Measurements from ENCODE around the gene CCDC87. TPM values are rescaled to one million over a fixed set of nuclear protein-coding genes. Genes with fewer than 3 reads are reported as not detected.
"Not testable (repeated sequence)": the region's sequence is repeated elsewhere in the genome, so short reads cannot be mapped to it uniquely, and the experiment has no call there.

CCDC87 gene
- total RNA-seq, 1 donor from 2014 or later = 1.1 TPM

DNA sequence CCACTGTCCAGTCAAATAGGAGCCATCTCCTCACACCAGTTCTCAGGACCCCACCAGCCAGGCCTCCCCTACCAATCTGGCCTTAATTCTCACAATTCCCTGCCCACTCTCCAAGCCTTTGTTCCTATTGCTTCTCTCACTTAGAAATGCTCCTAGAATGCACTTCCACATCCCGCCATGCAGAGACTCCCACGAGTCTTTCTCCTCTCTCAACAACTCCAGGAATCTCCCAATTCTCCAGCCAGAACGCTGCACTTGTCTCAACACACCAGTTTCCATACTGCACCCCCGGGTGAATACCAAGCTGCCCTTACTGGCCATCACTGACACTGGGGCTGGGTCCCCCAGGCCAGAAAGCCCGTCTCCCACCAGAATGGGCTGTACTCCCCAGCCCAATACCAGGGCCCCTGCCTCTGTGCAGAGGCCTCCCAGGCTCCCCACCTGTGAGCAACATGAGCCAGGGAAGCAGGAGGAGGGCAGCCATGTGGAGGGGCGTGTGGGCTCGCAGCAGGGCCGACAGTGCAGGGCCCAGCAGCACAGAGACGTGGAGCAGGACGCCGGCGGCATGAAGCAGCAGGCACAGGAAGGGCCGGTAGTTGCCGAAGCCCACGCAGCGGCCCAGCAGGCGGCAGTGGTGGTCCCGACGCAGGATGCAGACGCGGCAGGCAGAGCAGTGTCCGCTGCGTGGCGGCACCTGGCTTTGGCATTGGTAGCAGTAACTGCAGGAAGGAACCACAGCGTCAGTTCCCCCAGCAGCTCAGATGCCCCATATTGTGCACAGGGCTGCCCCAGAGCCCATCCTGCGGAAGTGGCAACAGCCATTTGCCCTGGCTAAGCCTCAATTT lies 49.4 kb downstream of the CCDC87 start:
- H3K27me3 Mint-ChIP-seq = peaks cover 2% of the 10 kb centered on the region
- no peaks in the 10 kb centered on the region for H3K9me3 Mint-ChIP-seq (ENCODE audit: low read depth)
- H3K4me1 Mint-ChIP-seq (ENCODE audit: low read depth) = peaks cover 12% of the 10 kb centered on the region
- peak; percentile 48 for DNase-seq (ENCODE audit: low spot score, unreplicated experiment)
- H3K27ac Mint-ChIP-seq = no peak overlapping the region
- peaks cover 8% of the 10 kb centered on the region for H3K36me3 Mint-ChIP-seq (ENCODE audit: insufficient read depth)
- TF ChIP-seq CTCF (IDR thresholded peaks at IDR 0.05; ENCODE audit: unreplicated experiment) = peak; percentile 63
- peak overlapping the region; percentile 57 for H3K4me3 Mint-ChIP-seq (ENCODE audit: low read depth)

DNA sequence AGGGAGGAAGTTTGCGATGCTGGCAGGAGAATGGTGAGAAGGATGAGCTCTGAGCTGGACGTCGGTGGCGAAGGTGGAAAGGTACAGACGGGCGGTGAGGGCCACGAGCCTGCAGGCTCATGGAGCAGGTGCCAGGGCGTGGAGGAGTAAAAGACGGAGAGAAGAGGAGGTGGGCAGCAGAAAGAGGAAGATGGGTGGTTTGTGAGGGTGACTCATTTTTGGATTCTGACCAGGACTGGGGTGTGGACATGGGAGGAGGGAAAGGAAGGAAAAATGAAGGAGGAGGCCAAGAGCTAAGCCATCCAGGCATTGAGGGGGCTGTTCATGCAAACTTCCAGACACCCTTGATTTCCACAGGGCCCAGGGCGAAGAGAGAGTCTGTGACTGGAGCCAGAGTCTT lies 50.5 kb downstream of the CCDC87 start:
- TF ChIP-seq CTCF (IDR thresholded peaks at IDR 0.05; ENCODE audit: unreplicated experiment) = no peak
- Mint-ChIP-seq H3K27me3 (no peaks in the 10 kb centered on the region), H3K4me3 (ENCODE audit: low read depth) (no peak overlapping the region), H3K27ac (no peak overlapping the region), H3K4me1 (ENCODE audit: low read depth) (peaks cover 10% of the 10 kb centered on the region), H3K9me3 (ENCODE audit: low read depth) (no peaks in the 10 kb centered on the region), H3K36me3 (ENCODE audit: insufficient read depth) (peaks cover 9% of the 10 kb centered on the region)
- no peak for DNase-seq (ENCODE audit: low spot score, unreplicated experiment)

DNA sequence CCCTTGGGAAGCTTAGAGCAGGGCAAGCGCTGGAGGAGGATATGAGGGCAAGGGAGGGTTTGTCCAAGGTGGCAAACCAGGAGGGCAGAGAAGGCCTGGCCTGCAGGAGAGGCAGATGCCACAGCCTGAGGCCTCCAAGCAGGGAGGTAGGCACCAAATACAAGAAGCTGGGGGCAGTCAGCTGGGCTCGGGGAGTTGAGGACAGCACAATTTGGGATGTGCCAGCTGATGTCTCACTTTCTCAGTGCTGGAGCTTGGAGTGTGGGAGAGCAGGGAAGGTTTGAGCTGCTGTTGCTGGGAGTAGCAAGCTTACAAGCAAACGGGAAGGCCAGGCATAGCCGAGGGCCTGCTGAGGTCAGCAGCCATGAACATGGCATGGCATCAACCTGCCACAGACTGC lies 51.0 kb downstream of the CCDC87 start:
- H3K4me3 Mint-ChIP-seq (ENCODE audit: low read depth) = no peak overlapping the region
- no peak for DNase-seq (ENCODE audit: low spot score, unreplicated experiment)
- no peak overlapping the region for H3K27ac Mint-ChIP-seq
- no peaks in the 10 kb centered on the region for H3K9me3 Mint-ChIP-seq (ENCODE audit: low read depth)
- peaks cover 12% of the 10 kb centered on the region for H3K36me3 Mint-ChIP-seq (ENCODE audit: insufficient read depth)
- H3K4me1 Mint-ChIP-seq (ENCODE audit: low read depth) = peaks cover 9% of the 10 kb centered on the region
- no peak for TF ChIP-seq CTCF (IDR thresholded peaks at IDR 0.05; ENCODE audit: unreplicated experiment)
- H3K27me3 Mint-ChIP-seq = no peaks in the 10 kb centered on the region

- H3K4me3 Mint-ChIP-seq (ENCODE audit: low read depth); H3K27ac Mint-ChIP-seq: not testable (repeated sequence)
Observed at GRCh38 chr11:66540598-66540997, 52.3 kb downstream of the CCDC87 start.

More at GRCh38 chr11:66540598-66540997, 52.3 kb downstream of the CCDC87 start:
- not testable (repeated sequence) for DNase-seq (ENCODE audit: low spot score, unreplicated experiment); H3K9me3 Mint-ChIP-seq (ENCODE audit: low read depth); H3K27me3 Mint-ChIP-seq; H3K4me1 Mint-ChIP-seq (ENCODE audit: low read depth)
- peaks cover 18% of the 10 kb centered on the region for H3K36me3 Mint-ChIP-seq (ENCODE audit: insufficient read depth)

Other genes with a start within 250 kb of the CCDC87 start
- 38.1 and 38.3 TPM in 2 replicates for gene BRMS1, start 248.0 kb downstream of the CCDC87 start, total RNA-seq
- 25.9 and 28.7 TPM in 2 replicates for gene B4GAT1, start 245.4 kb downstream of the CCDC87 start, total RNA-seq
- gene SLC29A2, start 221.3 kb downstream of the CCDC87 start, total RNA-seq = 35.6 and 38.2 TPM in 2 replicates
- not detected in 2 replicates for gene NPAS4, start 172.0 kb downstream of the CCDC87 start, total RNA-seq
- gene MRPL11, start 154.2 kb downstream of the CCDC87 start, total RNA-seq = 54.3 and 59.1 TPM in 2 replicates
- 16.9 and 17.8 TPM in 2 replicates for gene PELI3, start 126.2 kb downstream of the CCDC87 start, total RNA-seq
- 78.7 and 79.7 TPM in 2 replicates for gene DPP3, start 112.6 kb downstream of the CCDC87 start, total RNA-seq
- 75.4 and 80.3 TPM in 2 replicates for gene BBS1, start 82.4 kb downstream of the CCDC87 start, total RNA-seq
- gene ZDHHC24, start 47.0 kb downstream of the CCDC87 start, total RNA-seq = 9.7 and 10.5 TPM in 2 replicates
- gene ACTN3, start 46.2 kb downstream of the CCDC87 start, total RNA-seq = 0.43 and 0.44 TPM in 2 replicates
- gene CTSF, start 24.5 kb downstream of the CCDC87 start, total RNA-seq = 3.6 and 4.1 TPM in 2 replicates
- gene CCS, start 122 bp upstream of the CCDC87 start, total RNA-seq = 48.9 and 49.7 TPM in 2 replicates
- gene RBM14, start 23.6 kb upstream of the CCDC87 start, total RNA-seq = 119 and 124 TPM in 2 replicates
- 239 and 258 TPM in 2 replicates for gene RBM4, start 45.6 kb upstream of the CCDC87 start, total RNA-seq
- gene RBM4B, start 84.8 kb upstream of the CCDC87 start, total RNA-seq = 71.0 and 71.7 TPM in 2 replicates
- gene SPTBN2, start 136.2 kb upstream of the CCDC87 start, total RNA-seq = 54.0 and 55.0 TPM in 2 replicates

Measured in progenitor cell of endocrine pancreas (in vitro differentiated cells).